ENCODE data around the gene FBRSL1. TPM values are rescaled to one million over a fixed set of nuclear protein-coding genes. Genes with fewer than 3 reads are reported as not detected.
A peak's percentile ranks its signal among the peaks of the same experiment; 100 is the strongest.

FBRSL1 gene
- total RNA-seq, 1 donor from 2014 or later: 60.4 TPM

DNA sequence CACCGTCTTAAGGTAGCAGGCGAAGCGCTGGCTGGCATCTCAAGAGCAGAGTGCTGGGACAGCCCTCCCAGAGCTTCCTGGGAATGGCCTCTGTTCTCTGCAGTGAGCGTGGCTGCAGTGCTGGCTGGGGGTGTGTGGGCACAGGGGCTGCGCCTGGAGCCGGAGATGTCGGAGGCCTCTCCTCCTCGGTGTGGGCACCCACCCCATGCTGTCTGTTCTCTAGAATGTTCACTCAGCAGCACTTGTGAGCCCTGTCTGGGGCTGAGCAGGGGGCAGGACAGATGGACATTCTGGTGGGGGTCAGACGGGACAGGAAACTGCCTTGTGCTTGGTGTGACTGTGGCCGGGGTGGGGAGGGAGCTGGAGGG lies 15.9 kb downstream of the FBRSL1 start:
- DNase-seq (ENCODE audit: low spot score): no peak
- intact Hi-C loops (cut with DNase I): loop anchor here (2.0 kb wide), 1 partner anchor 15 kb away; the partner anchor contains the start of gene FBRSL1

DNA sequence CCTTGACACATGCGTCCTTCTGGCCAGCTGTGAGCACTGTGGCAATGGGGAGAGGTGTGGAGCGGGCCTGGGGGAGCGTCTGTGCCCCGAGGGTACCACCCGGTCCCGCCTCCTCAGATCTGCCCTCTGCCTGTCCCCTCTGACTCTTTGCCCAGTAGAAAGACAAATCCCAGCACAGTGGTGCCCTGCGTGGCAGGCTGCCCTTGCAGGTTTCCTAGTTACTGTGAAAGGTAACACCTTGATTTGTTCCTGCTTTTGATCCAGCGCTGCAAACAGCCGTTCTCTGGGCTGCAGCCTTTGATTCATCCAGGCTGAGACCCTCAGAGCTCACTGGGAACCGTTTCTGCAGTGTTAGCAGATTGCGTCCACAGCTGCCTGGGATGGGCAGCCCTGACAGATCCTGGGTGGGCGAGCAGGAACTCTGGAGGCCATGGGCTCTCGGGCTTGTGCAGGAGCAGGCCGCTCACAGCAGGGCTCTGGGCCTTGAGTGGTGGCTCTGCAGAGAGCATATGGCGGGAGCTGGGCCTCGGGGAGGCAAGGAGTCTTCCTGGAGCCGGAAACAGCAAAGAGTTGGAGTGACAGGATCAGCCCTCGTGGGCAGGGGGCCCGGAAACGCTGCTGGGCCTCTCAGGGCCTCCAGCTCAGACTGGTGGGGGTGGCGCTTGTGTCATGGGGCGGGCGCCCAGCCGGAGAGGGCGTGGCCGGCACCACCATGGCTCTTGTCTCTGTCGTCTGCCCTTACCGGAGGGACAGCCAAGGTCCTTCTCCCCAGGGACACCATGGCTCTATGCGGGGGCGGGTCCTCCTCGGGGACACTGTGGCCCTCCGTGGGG lies 16.6 kb downstream of the FBRSL1 start:
- peak; percentile 93 for DNase-seq (ENCODE audit: low spot score)
- intact Hi-C loops (cut with DNase I): loop anchor here (2.0 kb wide), 1 partner anchor 16 kb away; the partner anchor contains the start of gene FBRSL1

DNA sequence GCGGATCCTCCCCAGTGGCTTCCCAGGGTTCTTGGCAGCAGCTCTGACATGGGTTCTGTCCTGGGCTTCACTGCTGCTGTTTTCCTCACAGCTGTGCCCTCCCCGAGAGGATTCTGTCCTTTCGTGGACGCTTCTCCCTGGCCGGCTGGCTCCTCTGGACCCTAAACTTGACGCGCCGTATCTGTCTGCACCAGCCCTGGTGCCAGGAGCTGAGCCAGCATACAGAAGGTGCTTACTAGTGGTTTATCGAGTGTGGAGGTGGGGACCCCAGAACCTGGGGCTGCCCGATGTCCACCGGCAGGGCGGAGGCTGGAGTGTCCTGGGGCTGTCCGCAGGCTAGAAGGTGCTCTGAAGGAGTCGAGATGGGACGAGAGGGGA lies 17.2 kb downstream of the FBRSL1 start:
- DNase-seq (ENCODE audit: low spot score): no peak
- intact Hi-C loops (cut with DNase I): loop anchor here (2.0 kb wide), 1 partner anchor 16 kb away; the partner anchor contains the start of gene FBRSL1

DNA sequence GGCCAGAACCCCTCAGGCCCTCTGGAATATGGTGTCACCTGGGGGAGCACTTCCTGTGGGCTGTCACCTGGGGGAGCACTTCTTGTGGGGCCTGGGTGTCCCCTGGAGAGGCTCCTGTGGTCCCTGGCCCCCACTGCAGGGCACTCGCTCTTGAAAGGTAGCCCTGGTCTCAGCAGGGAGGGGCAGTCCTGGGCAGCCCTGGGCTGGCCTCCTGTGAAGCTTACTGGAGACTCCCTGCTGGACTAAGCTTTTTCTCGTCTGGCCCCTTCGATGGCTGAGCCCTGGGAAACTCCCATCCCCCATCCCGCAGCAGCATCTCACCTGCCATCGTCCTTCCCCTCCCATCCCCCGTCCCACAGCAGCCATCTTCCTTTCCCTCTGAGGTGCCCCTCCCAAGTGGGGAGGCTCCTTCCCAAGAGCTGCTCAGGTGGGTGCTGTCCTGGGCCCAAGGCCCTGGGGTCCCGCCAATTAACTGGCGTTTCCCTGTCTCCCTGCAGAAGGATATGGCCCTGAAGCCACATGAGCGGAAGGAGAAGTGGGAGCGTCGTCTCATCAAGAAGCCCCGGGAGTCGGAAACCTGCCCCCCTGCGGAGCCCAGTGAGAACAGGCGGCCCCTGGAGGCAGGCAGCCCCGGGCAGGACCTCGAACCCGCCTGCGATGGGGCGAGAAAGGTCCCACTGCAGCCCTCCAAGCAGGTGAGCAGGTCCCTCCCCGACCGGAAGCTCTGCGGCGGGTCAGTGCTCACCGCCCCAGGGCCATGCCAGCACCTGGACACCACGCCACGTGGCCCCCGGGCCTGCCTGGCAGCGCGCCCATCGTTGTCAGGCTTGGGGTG lies 17.9 kb downstream of the FBRSL1 start:
- intact Hi-C loops (cut with DNase I): loop anchor here (2.0 kb wide), 1 partner anchor 17 kb away; the partner anchor contains the start of gene FBRSL1

DNA sequence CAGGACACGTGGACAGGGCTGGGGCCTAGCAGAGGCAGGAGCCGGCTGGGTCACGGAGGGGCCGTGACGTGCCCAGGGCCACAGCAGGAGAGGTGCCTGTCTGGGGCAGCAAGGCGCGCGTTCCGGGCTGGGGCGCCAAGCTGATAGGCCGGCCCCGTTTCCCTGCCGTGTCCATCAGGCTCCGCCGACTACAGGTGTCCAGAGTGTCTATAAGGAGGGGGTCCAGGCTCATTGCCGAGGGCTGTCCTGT lies 18.5 kb downstream of the FBRSL1 start:
- intact Hi-C loops (cut with DNase I): no loop called here
- DNase-seq (ENCODE audit: low spot score): no peak

More for the DNA sequence above, 17.9 kb downstream of the FBRSL1 start:
- no peak for DNase-seq (ENCODE audit: low spot score)

DNA sequence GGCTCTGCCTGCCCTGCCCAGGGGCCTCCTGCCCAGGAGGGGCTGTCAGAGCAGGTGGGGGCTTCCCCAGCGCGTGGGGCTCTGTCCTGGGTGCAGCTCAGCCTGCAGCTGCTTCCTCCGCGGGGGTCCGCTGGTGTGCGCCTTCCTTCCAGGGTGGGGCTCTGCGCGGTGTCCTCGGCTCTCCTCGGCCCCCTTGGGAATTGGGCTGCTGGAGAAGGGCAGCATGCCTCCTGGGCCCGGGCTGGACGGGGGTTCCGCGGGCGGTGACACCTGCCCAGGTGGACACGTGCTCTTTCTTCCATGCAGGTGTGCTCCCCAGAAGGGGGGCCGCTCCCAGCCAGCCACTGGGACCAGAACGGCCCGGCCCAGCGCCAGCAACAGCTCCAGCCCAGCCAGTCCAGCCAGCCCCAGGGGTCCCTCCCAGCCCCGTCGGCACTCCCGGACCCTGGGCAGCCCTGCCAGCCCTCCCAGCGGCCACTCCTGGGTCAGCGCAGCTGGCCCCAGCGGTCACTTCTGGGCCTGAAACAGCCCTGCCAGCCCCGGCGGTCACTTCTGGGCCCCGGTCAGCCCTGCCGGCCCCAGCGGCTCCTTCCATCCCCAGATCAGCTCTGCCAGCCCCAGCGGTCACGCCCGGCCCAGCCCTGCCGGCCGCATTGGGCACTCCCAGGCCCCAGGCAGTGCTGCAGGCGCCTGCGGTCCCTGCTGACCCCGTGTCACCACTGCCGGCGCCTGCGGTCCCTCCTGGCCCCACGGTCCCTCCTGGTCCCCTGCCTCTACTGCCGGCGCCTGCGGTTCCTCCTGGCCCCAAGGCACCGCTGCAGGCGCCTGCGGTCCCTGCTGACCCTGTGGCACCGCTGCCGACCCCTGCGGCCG lies 19.1 kb downstream of the FBRSL1 start:
- intact Hi-C loops (cut with DNase I): no loop called here
- DNase-seq (ENCODE audit: low spot score): no peak

DNA sequence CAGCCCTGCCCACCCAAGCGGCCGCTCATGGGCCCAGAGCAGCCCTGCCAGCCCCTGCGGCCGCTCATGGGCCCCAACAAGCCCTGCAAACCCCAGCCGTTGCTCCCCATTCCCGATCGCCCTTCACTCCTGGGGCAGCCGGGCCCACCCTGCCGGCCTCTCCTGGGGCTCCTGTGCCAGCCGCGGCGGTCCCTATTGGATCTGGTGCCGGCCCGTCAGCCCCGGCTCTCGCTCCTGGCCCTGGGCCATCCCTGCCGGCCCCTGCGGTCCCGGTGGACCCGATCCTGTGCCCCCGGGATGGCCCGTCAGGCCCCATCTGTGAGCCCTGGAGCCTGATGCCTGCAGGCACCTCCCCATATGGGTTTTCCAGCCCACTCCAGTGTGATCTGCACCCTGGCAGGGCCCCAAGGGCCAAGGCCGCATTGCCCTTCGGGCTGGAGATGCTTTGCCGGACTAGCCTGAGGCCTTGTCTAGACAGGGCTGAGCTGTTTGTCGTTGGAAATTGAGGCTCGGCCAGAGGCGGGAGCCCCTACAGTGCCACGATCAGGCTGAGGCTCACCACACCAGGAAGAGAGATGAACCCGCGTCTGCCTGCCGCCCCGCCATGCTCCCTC lies 20.3 kb downstream of the FBRSL1 start:
- intact Hi-C loops (cut with DNase I): no loop called here
- no peak for DNase-seq (ENCODE audit: low spot score)

DNA sequence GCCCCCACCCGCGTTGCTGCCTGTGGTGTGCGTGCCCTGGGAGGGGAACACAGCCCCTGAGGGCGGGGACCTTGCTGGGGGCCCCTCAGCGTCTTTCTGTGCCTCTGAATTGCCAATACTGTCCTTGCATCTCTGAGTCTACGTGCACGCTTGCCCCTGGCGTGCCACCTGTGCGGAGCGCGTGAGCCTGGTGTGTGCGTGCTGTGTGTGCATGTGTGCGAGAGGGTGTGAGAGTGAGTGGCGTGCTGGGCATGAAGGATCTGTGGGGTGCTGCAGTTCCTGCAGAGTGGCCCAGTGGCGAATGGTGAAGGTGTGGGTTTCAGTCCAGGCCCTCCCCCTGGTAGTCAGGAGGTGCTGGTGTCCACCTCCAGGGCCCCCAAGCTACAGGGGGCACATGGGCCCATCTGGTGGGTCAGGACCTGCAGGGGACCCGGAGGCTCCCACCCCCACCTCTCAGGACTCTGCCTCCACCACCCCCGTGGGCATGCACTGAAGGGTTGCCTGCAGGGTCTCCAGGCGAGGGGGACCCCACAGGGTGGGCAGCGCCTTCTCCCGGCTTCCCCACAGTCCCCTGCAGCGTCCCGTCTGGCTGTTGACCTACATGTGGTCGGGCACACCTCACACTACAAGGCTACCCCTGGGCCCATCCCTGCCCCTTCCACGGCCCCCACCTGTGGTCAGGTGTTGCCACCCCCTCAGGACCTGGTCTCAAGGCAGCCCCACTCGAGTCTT lies 21.0 kb downstream of the FBRSL1 start:
- intact Hi-C loops (cut with DNase I): no loop called here
- no peak for DNase-seq (ENCODE audit: low spot score)

DNA sequence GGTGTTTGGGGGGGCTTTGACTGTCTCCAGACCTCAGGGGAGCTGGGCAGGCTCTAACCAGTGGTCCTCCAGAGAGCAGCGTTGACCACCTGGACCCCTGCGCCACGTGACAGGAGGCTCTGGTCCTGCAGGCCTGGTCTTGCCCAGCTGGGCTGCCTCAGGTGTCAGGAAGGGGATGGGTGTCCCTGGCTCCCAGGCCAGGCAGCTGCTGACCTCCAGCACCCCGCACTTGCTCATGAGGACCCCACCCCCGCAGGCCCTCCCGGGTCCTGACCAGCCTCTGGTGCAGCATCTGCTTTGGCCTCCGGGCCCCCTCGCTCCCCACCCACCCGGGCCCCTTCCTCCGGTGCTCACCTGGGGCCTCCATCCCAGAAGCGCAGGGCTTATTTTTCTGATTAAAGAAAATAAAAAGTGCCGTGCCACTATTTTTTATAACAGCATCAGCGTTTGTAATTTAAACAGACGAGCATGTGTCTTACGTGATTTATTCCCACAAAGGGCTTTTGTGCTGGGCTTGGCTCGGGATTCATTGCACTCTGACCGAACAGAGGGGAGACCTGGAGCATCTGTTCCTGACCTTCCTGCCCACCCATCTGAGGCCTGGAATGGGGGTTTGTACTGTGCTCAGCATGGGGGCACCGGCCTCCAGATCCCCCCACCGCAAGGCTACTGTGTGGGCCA lies 21.7 kb downstream of the FBRSL1 start:
- intact Hi-C loops (cut with DNase I): no loop called here
- no peak for DNase-seq (ENCODE audit: low spot score)

DNA sequence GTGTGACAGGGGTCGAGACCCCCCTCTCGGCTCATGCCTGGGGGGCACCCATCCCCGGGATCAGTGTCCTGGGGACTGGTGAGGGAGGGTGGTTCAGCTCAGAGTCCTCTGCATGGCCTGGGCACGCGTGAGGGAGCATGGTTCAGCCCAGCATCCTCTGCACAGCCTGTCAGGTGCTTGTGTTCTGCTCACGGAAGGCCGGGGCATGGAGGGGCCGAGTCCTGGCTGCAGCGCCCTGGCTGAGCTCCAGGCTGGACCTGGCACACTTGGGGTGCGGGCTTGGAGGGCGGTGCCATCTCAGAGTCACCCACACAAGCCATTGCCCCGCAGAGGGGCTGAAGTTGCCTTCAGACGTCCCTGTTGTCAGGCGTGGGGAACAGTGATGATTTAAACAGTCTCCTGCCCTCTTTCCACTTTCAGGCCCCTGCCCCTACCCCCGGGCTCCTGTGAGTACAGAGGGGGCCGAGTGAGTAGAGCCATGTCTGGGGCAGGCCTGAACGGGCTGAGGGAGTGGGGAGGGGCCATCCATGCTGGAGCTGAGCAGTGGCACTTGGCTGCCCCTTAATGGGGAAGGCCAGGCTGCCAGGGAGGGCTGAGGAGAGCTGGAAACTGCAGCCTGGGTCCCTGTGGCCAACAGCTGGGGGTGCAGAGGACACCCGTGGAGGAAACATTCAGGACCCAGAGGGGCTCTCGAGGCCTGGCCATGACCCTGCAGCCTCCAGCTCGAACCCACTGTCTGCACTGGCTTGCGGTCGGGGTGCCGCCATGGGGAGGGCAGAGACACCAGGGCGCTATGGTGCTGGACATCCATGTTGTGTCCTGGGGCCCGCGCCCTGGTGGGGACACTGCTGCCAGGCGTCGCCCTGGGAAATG lies 22.5 kb downstream of the FBRSL1 start:
- DNase-seq (ENCODE audit: low spot score): no peak
- intact Hi-C loops (cut with DNase I): no loop called here

DNA sequence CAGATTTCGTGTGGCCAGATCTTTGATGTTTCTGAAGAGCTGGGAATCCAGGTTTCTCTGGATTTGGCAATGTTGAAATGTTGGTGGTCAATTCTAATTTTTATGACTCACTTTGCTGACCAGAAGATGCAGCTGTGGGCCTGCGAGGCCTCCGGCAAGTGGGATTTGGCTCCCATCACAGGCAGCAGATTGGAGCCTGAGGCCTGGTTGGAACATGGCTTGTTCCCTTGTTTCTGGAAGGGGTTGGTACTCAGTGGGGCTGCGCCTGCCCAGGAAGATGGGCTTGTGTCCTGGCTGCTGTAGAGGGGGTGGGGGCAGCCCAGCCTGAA lies 23.1 kb downstream of the FBRSL1 start:
- intact Hi-C loops (cut with DNase I): no loop called here
- DNase-seq (ENCODE audit: low spot score): no peak

DNA sequence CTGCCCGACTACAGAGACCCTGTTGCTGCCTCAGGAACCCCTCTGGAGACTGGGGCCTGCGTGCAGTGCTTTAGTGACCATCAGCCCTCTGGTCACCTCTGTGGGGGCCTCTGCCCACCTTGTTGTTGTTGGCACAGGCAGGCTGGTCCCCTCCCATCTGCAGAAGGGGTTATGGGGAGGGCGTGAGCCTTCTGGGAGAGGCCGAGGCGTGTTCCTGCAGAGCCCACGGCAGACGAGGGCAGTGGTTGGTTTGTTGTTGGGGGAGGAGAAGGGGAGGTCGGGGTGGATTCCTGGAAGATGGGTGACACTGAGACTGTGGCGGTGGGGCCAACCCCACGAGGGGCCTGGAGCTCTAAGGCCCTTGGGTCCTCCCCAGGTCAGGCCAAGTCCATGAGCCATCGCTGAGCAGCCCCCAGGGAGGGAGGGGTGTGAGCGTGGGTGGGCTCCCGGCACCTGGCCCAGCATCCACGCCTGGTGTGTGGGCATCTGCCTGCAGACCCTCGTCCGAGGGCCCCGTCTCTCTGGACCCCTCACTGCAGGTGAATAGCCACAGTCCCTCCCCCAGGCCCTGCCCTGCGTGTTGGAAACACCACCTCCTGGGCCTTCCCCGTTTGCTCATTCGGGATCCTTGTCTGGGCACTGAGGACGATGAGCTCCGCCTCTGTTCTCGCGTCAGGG lies 23.6 kb downstream of the FBRSL1 start:
- intact Hi-C loops (cut with DNase I): no loop called here
- DNase-seq (ENCODE audit: low spot score): no peak

DNA sequence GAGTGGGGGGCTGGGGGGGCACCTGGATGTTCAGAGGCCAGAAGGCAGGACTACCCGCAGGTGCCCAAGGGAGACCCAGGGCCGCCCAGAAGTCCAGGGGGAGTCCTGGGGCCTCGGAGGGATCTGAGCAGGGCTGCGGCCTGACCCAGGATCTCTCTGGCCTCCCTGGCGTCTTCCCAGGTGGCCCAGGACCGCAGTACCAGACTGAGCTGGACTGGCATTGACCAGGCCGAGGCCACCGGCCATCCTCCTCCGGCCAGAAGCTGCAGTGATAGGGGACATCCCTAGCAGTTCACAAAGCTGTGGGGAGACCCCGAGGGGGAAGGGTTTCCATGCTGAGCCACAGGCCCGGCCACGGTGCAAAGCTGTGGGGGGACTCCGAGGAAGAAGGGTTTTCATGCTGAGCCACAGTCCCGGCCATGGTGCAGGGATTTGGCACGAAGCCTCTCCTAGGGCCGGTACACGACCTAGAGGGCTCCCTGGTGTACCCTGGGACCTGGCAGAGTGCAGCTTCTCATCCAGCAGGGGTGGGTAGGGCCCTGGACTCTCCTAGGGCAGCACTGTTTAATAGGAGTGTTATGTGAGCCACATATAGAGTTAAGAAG lies 24.4 kb downstream of the FBRSL1 start:
- no peak for DNase-seq (ENCODE audit: low spot score)
- intact Hi-C loops (cut with DNase I): no loop called here

DNA sequence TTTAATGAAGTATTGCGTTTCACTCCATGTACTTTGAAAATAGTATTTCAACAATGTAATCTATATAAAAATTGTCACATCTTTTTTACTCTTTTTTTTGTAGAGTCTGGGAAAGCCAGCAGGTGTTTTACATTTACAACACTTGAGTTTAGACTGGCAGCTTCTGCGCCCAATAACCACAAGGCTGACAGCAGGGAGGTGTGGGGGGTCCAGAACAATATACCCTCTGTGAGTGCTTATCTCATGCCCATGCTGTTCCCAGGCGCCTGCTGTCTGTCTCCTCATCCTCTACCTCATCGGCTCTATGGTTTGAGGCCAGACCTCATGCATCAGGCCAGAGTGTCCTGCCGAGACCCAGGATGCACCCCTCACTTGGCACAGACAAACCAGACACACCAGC lies 24.9 kb downstream of the FBRSL1 start:
- no peak for DNase-seq (ENCODE audit: low spot score)
- intact Hi-C loops (cut with DNase I): no loop called here

DNA sequence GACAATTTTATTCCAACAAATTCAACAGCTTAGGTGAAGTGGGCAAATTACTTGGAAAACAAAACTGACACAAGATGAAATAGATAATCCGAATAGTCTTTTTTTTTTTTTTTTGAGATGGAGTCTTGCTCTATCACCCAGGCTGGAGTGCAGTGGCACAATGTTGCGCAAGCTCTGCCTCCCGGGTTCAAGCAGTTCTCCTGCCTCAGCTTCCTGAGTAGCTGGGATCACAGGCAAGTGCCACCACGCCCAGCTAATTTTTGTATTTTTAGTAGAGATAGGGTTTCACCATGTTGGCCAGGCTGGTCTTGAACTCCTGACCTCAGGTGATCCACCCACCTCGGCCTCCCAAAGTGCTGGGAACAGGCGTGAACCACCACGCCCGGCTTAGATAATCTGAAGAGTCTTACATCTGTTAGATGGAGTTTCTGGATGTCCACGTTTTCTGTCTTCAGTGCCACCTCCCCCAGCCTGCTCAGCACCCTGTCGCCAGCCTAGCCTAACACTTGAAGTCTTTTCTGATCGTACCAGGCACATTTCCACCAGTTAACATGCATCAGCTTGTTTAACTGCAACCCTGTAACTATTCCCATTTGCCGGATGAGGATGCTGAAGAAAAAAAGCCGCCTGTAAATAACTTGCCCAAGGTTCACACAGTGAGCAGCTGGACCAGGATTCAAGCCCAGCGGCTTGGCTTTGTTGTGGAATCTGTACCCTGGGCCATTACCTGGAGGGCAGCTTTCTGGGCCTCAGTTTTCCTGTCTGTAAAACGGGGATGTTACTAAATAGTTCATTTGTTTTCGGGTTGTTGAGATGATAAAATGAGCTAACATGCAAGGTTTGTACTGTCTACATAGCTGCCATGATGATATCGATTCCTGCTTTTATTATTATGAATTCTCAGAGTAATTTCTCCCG lies 26.4 kb downstream of the FBRSL1 start:
- no peak for DNase-seq (ENCODE audit: low spot score)
- intact Hi-C loops (cut with DNase I): no loop called here

Data from cardiac septum (tissue), 1 donor.